ENCODE data around the gene IL19.
A peak's percentile ranks its signal among the peaks of the same experiment; 100 is the strongest.

IL19 gene

DNA sequence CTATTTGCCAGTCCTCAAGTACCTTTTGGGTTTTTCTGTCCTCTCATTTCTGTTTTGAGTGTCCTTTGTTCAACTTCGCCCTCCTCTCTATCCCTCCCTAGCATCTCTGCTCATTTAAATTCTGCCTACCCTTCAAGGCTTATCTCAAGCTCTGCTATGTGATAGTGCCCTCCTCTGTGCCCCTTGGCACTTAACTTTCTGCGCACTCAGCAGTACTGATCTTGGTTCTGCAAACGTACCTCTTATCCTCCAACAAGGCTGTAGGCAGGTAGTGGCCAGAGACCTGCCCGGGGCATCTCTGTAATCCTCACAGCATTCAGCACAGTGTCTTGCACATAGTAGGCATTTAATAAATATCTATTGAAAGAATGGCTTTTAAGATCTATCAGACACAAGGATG lies 89.6 kb downstream of the IL19 start:
- no peak for DNase-seq (ENCODE audit: low spot score)

DNA sequence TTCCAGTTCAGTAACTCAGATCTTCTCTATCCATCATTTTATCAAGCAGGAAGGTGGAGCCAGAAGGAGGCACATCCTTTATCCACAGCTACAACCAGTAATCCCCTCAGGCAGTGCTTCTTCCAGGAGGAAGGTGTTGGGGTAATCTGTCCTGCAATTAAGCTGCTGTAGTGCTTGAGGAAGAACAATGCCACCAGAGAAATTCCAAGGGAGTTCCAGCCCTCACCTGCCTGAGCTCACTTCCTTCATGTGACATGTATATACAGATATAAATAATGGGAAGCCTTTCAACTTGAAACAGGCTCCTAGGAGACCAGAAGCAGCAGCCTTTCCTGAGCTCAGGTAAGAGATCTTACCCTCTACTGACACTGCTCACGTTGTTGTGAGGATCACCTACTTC lies 92.7 kb downstream of the IL19 start:
- DNase-seq (ENCODE audit: low spot score) = no peak

DNA sequence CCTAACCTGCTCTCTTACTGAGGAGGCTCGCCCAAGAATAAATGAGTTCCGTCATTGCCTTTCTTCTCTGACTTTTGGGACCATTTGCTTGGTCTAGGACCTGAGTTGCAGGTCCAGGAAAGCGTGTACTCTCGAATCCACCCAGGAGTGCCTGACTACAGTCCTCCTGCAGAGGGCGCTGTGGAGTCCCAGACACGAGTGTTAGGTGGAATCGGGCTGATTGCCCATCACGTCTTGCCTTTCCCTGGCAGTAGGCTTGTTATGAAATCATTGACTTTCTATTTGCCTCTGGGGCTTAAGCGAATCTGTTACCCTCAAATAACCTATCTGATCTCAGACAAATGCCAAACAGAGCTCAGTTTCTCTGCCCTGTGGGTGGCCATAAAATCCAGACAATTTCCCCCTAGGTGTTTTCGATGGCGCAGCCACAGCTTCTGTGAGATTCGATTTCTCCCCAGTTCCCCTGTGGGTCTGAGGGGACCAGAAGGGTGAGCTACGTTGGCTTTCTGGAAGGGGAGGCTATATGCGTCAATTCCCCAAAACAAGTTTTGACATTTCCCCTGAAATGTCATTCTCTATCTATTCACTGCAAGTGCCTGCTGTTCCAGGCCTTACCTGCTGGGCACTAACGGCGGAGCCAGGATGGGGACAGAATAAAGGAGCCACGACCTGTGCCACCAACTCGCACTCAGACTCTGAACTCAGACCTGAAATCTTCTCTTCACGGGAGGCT lies 94.5 kb downstream of the IL19 start, which contains the start of gene IL20:
TSS of gene IL20 (plus strand) at position 685 of the 733 bp plus-strand sequence. CDS start 230 bp downstream, outside the sequence.
- peak; percentile 84 for DNase-seq (ENCODE audit: low spot score)

DNA sequence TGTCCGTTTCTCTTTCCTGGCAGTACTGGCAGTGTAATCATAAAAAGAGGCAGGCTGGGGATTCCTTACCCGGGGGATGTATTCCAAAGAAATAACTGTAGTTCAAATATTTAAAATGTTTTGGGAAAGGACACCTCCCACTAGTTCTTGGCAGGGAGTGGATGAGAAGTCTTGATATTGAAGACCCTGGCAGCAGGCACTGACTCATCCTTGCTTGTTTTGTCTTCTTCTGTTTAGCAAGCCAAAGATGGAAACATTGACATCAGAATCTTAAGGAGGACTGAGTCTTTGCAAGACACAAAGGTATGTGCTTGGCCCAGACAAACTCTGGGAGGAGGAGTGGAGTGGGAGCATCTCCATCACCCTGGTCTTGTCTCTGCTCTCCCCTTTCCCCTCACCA lies 95.5 kb downstream of the IL19 start:
- DNase-seq (ENCODE audit: low spot score) = no peak

DNA sequence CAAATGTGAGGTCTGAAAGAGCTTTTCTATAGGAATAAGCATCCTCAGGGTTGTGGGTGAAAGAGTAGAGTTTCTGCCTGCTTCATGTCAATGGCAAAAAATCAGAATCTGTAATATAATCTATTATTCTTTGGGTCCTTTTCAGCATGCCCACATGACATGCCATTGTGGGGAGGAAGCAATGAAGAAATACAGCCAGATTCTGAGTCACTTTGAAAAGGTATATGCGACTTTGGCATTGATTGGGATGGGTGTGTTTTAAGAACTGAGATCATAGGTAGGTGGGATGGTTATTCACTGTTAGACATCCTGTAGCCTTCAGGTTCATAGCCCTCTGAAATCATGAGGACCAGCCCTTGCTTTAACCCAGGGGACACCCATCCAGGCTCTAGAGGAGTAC lies 96.7 kb downstream of the IL19 start:
- DNase-seq (ENCODE audit: low spot score) = no peak

DNA sequence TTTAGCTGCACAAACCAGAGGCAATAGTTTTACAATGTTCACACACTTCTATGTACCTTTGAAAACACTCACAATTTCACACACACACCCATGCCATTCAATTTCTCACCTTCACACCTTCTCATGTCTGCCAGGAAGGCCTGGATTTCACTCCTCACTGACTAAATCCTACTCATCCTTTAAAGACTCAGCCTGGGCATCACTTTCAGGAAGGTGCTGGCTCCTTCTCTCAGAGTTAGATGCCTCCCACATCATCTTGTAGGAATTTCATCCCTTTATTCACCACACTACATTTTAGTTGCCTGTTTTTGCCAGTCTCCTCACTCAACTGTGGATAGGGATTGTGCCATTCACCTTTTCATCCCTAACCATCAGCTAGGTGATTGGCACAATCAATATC lies 97.1 kb downstream of the IL19 start:
- no peak for DNase-seq (ENCODE audit: low spot score)

DNA sequence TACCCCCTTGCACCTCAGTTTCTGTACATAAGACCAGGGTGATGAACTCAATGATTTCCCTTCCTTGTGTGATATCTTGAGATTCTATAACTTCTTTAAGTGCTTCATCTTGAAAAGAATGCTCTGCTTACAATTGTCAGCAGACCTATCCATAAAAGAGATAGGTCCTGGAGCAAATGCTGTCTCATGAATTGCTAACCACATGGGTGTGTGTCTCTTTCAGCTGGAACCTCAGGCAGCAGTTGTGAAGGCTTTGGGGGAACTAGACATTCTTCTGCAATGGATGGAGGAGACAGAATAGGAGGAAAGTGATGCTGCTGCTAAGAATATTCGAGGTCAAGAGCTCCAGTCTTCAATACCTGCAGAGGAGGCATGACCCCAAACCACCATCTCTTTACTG lies 97.7 kb downstream of the IL19 start:
- no peak for DNase-seq (ENCODE audit: low spot score)

DNA sequence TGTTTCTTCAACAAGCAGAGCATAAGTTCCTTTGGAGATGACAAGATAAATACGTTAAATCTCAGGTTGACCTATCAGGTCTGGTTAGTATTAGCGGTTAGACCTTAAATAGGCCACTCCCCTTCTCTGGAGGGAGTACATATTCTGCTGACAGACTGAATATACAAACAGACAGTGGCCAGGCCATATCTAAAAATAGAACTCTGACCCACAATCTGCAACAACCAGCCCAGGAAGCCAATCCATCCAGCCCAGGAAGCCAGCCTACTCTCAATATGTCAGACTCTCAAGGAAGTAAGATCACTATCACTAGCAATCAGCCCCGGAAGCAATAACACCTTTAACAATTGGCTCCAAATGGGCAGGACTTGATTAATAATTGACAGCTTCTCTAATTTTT lies 101.6 kb downstream of the IL19 start:
- no peak for DNase-seq (ENCODE audit: low spot score)

DNA sequence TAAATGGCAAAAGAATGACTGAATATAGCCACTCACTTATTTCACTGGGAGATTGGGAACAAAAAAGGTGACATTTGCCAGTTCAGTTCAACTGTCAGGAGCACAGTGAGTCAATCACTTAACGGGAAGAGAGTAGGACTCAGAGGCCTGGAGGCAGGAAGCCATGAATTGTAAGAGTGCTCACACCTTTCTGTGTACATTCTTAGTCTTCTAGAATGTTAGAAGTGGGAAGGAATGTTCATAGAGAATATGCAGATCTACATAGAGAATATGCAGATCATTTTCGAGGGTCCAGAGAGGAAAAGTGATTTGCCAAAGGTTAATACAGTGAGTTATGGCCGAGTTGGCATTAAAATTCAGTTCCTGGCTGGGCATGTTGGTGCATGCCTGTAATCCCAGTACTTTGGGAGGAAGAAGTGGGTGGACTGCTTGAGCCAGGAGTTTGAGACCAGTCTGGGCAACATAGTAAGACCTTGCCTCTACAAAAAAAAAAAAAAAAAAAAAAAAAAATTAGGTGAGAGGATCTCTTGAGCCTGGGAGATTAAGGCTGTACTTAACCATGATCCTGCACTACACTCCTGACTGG lies 103.1 kb downstream of the IL19 start:
- no peak for DNase-seq (ENCODE audit: low spot score)

DNA sequence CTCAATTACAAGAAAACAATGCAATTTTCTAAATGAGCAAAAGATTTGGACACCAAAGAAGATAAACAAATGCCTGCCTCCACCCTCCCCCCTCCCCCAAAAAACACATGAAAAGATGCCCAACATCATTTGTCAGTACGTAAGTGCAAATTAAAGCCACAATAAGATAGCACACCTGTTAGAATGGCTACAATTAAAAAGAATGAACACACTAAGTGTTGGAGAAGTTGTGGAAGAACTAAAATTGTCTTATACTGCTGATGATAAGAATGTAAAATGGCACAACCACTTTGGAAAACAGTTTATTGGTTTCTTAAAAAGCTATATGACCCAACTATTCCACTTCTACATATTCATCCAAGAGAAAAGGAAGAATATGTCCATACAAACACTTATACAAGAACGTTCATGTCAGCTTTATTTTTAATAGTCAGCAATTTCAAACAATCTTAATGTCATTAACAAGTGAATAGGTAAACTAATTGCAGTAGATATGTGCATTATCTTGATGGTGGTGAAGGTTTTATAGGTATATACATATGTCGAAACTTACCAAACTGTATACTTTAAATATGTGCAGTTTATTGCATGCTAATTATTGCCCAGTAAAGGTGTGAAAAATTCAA lies 105.3 kb downstream of the IL19 start:
- DNase-seq (ENCODE audit: low spot score) = no peak

DNA sequence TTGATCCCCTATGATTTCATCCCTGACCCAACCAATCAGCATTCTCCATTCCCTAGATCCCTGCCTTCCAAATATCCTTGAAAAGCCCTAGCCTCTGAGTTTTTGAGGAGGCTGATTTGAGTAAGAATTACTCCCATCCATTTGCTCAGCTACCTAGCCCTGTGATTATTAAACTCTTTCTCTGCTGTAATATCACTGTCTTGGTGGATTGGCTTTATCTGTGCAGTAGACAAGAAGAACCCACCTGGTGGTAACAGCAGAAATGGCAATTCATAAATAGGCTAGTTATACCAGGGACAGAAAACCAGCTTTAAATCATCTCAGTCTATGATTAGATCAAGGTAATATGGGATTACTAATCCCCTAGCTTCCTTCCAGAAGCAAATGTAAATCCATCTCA lies 107.9 kb downstream of the IL19 start:
- DNase-seq (ENCODE audit: low spot score) = no peak

DNA sequence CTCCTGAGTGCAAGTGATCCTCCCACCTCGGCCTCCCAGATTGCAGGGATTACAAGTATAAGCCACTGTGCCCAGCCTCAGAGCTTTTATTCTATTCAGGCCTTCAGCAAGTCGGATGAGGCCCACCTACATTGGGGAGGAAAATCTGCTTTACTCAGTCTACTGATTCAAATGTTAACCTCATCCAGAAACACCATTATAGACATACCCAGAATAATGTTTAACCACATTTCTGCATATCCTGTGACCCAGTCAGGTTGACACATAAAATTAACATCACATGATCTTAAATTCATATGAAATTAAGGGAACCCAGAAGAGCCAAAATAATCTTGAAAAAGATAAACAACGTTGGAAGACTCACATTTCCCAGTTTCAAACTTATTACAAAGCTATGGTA lies 109.7 kb downstream of the IL19 start:
- no peak for DNase-seq (ENCODE audit: low spot score)

DNA sequence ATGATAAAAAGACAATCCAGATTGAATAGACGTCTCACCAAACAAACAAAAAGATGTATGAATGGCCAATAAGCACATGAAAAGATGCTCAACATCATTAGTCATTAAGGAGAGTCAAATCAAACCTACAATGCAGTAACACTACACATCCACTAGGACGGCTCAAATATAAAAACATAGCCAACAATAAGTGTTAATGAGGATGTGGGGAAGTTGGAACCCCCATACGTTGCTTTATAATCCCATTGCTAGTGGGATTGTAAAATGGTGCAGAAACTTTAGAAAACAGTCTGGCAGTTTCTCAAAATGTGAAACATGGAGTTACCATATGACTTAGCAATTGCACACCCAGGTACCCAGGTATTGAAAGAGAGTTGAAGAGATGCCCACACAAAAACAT lies 112.0 kb downstream of the IL19 start:
- DNase-seq (ENCODE audit: low spot score) = no peak

DNA sequence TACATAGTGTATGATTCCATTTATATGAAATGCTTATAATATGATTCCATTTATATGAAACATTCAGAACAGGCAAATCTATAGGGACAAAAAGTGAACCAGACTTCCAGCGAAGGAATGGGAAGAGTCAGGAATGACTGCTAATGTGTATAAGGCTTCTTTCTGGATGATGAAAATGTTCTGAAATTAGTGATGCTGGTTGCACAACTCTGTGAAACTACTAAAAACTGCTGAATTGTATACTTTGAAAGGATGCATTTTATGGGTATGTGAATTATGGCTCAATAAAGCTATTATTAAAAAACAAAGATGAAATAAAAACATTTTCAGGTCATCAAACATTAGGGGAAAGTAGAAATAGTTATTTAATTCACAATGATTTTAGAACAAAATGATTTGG lies 112.6 kb downstream of the IL19 start:
- no peak for DNase-seq (ENCODE audit: low spot score)

DNA sequence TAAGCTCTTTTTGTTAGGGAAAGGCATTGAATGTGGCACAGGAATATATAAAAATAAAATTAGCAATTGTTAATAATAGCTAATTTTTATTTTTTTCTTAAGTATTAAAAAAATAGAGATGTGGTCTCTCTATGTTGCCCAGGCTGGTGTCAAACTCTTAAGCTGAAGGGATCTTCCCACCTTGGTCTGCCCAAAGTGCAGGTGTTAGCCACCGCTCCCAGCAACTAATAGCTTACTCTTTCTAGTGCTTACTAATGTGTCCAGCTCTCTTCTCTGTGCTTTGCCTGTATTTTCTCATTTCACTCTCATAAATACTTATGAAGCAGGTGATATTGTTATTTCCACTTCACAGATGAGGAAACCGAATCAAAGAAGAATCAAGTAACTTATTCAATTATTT lies 113.3 kb downstream of the IL19 start:
- no peak for DNase-seq (ENCODE audit: low spot score)

DNA sequence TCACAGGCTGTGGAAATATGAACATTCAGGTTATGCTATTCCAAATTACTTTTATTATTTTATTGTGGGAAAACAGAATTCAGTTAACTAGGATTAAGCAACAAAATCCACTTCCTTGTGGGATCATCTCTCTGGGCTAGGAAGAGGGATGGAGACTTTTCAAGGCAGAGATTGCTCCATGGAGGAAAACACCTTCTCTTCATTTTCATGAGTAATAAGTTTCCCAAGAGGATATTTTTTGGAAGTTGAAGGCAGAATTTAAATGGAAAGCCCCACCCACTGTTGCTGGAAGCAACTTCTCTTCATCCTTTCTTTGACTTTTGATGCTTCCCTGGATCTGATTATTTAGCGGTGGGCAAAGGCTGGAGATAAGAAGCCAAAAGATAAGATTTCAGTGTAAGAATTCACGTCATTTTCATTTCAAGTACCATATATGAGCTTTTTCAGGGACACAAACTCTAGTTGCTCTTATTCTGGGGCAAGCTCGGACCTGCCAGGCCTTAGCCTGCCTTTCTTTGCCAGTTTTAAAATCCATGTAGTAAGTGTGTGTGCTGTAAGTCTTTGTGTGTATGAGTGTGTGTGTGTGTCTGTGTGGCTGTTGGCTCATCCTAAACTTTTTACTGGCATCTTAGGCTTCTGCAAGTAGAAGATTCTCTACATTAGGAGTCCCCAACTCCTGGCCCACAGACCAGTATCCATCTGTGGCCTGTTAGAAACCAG lies 114.9 kb downstream of the IL19 start:
- no peak for DNase-seq (ENCODE audit: low spot score)

DNA sequence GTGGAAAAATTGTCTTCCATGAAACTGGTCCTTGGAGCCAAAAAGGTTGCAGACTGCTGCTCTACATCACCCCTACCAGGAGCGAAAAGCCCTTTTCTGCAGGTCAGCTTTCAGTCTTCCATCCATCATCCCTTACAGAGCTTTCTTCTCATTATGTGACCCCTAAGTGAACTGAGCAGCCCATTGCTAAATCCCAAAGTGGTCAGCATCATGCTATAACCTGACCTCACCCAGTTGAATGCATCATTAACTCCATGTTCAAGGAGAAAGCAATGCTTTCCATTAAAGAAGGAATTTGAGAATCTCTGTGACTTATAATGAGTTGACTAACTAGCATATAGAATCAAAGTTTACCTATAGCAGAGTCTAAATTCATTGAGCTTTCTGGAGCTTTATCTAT lies 116.3 kb downstream of the IL19 start:
- DNase-seq (ENCODE audit: low spot score) = no peak

DNA sequence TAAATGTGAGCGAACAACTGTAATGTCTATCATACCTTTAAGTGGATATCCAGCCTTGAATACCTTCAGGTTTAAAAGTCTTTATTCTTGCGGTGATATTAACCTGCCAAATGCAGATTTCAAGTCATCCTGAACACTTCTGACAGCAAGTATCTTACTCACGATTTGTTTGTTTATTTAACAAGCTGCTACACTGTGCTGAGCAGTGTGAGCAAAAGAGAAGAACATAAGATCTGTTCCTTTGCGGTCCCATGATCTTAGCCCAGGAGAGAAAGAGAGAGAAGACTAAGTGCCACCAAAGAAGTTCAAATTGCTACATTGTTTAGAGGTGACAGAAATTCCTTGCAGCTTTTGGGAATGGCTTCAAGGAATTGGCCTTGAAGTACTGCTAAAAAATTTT lies 117.1 kb downstream of the IL19 start:
- DNase-seq (ENCODE audit: low spot score) = no peak

DNA sequence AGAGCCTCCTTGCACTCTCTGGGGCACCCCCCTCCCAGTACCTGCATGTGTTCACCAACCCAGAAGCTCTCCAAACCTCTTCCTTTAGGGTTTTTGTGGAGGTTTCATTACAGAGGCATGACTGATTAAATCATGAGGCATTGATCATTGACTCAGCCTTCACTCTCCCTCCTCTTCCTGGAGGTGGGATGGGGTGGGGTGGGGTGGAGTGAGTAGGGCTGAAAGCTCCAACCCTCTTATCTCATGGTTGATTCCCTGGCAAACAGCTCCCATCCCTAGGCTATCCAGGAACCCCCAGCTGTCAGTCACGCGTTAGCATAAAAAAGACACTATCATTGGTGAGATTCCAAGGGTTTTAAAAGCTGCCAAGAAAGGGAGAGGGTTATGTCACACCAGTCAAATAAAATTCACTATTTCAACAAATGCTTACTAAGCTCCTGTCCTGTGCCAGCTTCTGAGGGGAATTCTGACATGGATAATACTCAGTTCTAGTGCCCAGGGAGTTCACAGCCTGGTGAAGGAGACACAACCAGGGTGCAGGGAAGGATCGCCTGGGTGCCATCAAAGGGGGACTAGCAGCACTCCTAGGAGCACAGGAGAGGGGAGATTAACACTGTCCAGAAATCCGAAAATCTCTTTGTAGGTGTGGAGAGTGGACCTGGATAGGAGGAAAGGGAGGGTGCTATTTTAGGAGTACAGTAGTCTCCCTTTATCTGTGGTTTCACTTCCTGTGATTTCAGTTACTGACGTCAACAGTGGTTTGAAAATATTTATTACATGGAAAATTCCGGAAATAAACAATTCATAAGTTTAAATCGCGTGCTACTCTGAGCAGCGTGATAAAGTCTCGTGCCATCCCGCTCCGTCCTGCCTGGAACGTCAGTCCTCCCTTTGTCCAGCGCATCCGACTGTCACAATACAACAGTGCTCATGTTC lies 119.8 kb downstream of the IL19 start:
- DNase-seq (ENCODE audit: low spot score) = no peak

DNA sequence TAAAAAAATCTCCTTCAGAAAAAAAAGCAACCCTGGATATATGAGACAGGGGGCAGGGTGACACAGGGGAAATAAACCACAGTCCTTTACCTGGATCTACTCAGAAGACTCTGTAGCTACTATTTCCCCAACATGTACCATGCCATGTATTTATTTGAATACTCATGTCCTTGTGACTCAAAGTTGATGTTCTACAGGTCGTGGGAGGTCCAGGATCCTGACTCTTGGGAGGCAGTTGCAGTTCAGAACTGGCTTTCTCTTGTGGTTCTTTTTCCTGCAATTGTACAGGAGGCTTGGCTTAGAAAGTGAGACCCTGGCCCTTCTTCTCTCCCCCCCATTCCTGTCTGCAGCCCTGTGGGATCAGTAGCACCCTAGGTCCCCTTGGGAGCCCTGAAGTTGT lies 120.8 kb downstream of the IL19 start:
- no peak for DNase-seq (ENCODE audit: low spot score)
